Subcutaneous preadipocyte (primary cell): Measurements from ENCODE around the gene CDK11B. TPM values are rescaled to one million over a fixed set of nuclear protein-coding genes. Genes with fewer than 3 reads are reported as not detected.

Experiments used
- total RNA-seq: library from RNA; depleted of rRNA; stranded (reverse); fragments of >200 nt; gene quantifications from 2 replicates; pipeline ENCODE4 v1.2.3, GENCODE V29; 2012

Gene CDK11B
- 5.1 and 6.3 TPM in 2 replicates for total RNA-seq

DNA sequence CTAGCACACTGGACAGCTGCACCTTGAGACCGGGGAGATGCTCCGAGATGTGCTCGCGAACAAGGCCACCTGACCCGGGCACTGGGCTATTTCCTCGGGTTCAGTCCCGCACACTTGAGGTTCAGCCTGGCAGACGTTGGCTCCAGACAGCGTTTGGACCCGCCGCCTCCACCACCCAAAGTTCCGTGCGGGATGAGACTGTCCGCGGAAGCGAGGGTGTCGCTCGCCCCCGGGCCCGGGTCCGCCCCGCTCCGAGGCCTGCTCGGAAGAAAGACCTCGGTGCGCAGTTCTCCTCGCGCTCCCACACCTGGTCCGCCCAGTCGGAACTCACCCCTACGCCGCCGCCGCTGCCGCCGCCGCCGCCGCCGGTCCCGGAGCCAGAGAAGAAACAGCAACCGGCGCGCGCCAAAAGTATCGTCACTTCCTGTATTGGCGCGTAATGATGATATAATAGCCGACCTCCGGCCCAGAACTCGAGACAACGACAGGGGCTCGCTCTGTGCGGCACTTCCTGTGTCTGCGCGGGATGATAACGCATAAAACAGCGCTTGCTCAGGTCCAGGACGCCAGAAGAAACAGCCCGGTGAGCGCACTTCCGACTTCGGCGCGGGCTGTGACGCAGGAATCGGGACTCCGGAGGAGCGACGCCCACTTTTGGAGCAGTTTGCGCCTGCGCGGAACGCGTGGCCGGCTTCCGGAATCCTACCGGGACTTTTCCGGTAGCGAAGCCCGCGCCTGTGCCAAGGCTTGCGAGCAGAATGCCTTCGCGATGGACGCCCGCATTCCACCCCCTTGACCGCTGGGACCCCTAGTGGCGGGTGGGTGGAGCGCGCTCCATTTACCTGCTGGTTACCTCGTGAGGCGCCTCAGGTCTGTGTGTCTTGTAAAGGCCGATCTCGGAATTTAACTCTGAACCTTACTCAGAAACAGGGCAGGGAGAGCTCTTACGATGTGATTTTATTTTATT, at the start of gene CDK11B:
Gene CDK11B, minus strand, starts transcription at position 422 of the 967 bp plus-strand sequence. CDS start 1,519 bp downstream, outside the sequence.

DNA sequence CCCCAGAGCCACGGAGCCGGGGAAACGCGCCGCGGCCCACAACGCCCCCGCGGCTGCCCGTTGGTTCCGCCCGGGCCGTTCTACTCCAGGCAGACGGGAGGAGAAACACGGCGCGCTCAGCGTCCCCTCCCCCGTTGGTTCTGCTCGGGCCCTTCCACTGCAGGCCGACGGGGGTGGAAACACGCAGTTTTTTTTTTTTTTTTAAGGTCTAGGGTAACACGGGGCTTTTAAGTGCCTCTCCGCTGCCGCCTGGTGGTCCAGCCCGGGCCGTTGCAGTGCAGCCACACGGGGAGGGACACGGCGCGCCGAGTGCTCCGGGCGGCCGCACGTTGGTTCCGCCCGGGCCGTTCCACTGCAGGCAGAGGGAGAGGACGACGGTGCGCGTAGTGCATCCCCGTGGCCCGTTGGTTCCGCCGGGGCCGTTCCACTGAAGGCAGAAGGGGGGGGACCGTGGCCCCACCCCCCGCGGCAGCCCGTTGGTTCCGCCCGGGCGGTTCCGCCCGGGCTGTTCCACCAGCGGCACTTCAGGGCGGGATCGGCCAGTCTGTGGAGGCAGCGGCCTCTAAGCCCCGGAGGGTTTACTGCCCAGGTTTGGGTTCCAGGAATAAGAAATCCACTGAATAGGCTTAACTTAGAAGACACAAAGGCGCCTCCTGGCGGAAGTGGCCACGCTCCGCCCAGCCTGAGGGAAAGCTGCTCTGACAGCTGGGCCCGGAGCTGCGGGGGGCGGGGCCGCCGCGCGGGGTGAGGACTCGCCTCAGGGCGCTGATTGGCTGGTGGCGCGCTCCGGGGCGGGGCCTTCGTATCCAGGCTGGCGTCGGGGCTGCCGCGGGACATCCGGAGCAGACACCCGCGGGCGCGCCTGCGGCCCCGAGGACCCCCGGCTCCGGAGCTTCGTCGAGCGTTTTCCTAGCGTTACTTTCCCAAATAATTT, 34.2 kb upstream of the CDK11B start, which contains the start of gene SLC35E2B:
Gene SLC35E2B, minus strand, starts transcription at position 82 of the 934 bp plus-strand sequence. CDS start 16,096 bp downstream, outside the sequence.

DNA sequence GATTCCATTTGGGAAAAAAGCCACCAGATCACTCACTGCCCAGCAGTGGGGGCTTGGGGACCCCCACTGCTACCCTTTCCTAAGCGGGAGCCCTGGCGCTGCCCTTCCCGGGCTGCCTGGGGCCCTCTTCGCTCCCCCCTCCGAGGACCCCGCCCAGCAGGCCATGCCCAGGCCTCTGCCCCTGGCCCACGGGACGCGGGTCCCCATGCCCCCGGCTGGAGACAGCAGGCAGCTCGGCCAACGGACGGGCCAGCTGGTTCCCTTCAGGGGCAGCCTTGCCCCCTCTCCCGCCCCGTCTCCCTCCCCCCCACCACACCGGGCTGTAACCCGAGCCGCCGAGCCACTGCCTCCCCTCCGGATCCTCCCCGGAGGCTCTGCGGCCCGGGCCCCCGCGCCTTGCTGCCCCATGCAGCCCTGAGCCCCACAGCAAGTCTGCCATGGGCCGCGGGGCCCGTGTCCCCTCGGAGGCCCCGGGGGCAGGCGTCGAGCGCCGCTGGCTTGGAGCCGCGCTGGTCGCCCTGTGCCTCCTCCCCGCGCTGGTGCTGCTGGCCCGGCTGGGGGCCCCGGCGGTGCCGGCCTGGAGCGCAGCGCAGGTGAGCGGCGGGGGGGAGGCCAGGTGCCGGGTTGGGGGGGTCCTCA, 26.9 kb downstream of the CDK11B start, which contains the start of gene MMP23B:
Gene MMP23B, plus strand, starts transcription at position 392 of the 639 bp plus-strand sequence. Its CDS starts 46 bp downstream, at position 438.

DNA sequence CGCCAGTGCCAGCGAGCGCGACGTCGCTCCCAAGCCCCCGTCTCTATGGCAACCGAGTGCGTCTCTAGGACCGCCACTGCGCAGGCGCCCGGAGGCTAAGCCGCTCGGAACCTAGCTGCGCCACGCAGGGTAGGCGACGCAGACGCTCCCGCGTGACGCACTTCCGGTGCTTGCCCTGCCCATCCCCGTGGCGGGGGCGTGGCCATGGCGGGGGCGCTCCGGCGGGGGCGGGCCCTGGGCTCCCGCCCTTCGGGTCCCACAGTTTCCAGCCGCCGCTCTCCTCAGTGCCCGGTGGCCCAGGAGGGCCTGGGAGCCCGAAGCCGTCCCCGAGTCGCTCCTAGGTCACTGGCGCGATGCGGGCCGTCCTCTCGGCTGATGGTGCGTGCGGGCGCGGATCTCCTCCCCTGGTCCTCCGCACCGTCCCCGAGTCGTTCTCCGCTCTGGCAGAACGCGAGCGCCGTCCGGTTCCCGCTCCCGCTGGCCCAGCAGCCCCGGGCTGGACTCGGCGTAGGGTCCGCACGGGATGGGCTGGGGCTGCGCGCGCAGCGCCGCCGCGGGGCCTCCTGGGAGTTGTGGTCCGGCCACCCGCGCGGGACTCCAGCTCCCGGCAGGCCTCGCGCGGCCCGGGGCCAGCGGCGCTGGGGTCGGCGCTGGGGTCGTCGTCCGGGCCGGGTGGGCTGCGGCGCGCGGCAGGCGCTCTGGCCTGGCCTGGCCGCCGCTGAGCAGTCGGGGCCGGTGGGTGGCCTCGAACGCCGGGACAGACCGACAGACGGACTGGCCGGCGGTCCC, 43.4 kb downstream of the CDK11B start, which contains the start of gene MIB2:
Gene MIB2, plus strand, starts transcription at position 245 of the 789 bp plus-strand sequence. CDS start 7,953 bp downstream, outside the sequence.

DNA sequence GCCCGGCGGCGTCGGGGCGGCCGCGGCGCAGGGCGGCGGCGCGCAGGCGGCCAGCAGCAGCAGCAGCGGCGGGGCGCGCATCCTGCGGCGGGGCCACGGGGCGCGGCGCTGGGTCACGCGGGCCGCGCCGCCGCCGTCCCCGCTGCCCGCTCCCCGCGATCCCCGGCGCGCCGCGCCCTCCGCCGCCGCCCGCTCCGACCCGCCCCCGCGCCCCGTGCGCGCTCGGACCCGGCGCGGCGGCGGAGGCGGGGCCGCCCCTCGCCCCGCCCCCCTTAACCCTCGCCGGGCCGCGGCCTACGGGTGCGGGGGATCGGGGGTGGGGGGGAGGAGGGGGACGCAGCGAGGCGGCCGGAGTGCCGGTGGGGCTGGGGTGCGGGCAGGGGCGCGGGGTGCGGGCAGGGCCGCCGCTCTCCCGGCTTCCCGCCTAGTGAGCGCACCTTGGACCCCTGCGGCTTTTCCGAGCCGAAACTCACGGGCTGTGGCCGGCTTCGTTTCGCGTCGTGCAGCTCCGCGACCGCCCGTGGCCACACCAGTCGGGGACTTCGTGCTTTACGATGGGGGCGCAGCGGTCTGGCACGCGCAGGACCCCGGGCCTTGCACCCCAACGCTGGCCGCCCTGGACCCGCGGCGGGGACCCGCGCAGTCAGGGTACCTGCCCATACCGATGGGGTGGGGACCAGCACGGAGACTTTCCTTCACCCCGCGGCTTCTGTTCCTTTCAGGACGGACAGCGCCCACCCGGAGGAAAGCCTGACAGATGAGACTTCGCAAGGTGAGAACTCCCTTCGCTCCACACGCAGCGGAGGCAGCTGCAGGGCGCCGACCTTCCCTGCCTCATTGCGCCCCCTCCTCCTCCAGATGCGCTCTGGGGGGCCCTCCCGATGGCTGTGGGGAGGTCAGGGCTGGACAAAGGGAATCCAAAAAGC, 58.6 kb downstream of the CDK11B start, which contains the start of gene FNDC10:
Gene FNDC10, minus strand, starts transcription at position 201 of the 926 bp plus-strand sequence. Its CDS starts 120 bp downstream, at position 81.

Other genes with a start within 250 kb of the CDK11B start
- gene ANKRD65, start 237.7 kb downstream of the CDK11B start, total RNA-seq = 0.73 and 0.78 TPM in 2 replicates
- 0.73 and 2.2 TPM in 2 replicates for gene VWA1, start 223.3 kb downstream of the CDK11B start, total RNA-seq
- gene ATAD3C, start 209.3 kb downstream of the CDK11B start, total RNA-seq = 0.20 TPM in 1 of 2 replicates, not detected in the other
- 14.3 and 36.0 TPM in 2 replicates for gene ATAD3B, start 187.2 kb downstream of the CDK11B start, total RNA-seq
- 38.9 and 57.3 TPM in 2 replicates for gene ATAD3A, start 146.8 kb downstream of the CDK11B start, total RNA-seq
- gene TMEM240, start 118.4 kb downstream of the CDK11B start, total RNA-seq = 2.6 and 3.1 TPM in 2 replicates
- gene SSU72, start 84.1 kb downstream of the CDK11B start, total RNA-seq = 56.2 and 56.7 TPM in 2 replicates
- gene FNDC10, start 58.9 kb downstream of the CDK11B start, total RNA-seq = 3.1 and 7.3 TPM in 2 replicates
- 36.0 and 38.2 TPM in 2 replicates for gene MIB2, start 43.5 kb downstream of the CDK11B start, total RNA-seq
- 0.73 TPM in 1 of 2 replicates, not detected in the other for gene MMP23B, start 26.8 kb downstream of the CDK11B start, total RNA-seq
- 32.5 and 37.8 TPM in 2 replicates for gene SLC35E2B, start 33.8 kb upstream of the CDK11B start, total RNA-seq
- gene CDK11A, start 65.4 kb upstream of the CDK11B start, total RNA-seq = 12.5 and 19.0 TPM in 2 replicates
- 56.2 and 65.3 TPM in 2 replicates for gene NADK, start 119.5 kb upstream of the CDK11B start, total RNA-seq
- 76.8 and 85.8 TPM in 2 replicates for gene GNB1, start 232.1 kb upstream of the CDK11B start, total RNA-seq